Fibroblast of skin of right biceps (primary cell): ENCODE results near the gene GNB3.
A peak's percentile ranks its signal among the peaks of the same experiment; 100 is the strongest.

Experiments
- DNase-seq: peaks from one replicate; pipeline ENCODE4 v3.0.0-alpha.2; 2013

Gene GNB3

GRCh38 chr12:6824085-6824775, 16.5 kb upstream of the GNB3 start:
- no peak for DNase-seq

DNA sequence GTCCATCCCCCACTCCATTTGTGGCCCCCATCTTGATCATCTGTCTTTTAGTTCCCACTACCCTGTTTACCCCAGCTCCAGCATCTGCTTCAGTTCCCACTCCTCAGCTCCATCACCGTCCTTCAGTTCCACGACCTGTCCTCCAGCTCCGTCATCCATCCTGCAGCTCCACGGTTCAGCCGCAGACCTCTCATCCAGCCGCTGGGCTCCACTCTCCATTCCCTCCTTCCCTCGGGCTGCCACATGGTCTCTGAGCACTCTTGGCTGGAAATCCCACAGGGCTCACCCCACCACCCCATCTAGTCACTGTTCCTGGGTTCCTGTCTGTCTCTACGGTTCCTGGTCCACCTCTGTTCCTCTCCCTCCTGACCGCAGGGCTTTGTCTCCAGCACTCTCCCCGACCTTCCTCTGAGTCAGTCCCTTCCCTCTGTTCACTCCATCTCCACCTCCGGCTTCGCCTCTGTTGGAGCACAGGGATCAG, 15.8 kb upstream of the GNB3 start:
- peak; percentile 49 for DNase-seq

GRCh38 chr12:6825398-6826124, 15.2 kb upstream of the GNB3 start:
- DNase-seq, result peak; percentile 80

DNA sequence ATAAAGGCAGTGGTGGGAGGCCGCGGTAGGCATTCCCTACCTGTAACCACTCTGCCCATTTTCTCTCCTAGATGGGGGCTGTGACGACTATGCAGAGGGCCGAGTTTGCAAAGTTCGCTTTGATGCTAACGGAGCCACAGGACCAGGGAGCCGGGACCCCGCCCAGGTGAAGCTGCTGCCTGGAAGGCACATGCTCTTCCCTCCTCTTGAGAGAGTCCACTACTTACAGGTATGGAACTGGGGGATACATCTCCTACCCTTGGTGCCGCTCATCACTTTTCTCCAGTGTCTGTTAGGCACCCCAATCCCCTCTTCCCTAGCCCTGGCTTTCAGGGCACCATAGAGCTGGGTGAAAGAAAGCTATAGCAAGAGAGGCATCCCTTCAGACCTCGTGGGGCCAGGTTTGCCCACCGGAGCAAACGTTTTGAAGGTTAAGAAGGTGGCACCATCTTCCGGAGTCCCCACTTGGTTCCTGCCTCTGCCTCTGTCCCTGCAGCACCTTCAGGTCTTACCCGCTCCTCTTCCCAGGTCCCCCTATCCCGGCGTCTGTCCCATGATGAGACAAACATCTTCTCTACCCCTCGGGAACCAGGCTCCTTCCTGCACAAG, 14.5 kb upstream of the GNB3 start:
- no peak for DNase-seq

DNA sequence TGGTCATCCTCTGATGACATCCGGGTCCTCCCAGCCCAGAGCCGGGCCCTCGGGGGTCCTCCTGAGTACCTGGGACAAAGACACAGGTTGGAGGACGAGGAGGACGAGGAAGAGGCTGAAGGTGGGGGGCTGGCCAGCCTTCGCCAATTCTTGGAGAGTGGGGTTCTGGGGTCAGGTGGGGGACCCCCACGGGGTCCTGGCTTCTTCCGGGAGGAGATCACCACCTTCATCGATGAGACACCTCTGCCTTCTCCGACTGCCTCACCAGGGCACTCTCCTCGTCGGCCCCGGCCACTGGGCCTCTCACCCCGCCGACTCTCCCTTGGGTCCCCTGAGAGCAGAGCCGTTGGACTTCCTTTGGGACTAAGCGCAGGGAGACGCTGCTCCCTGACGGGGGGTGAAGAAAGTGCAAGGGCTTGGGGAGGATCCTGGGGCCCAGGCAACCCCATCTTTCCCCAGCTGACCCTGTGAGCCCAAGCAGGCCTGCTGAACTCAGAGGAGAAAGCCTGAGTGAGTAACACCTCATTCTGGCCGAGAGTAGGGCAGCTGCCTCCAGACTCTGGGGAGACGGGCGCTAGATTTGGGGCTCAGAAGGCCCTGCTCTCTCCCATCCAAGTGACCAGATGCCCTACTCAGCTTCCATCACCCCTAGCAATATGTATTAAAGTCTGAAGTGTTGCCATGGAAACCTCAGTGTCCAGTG, 13.8 kb upstream of the GNB3 start:
- no peak for DNase-seq

- DNase-seq, result peak; percentile 89
Observed at GRCh38 chr12:6827437-6827911, 13.3 kb upstream of the GNB3 start.

GRCh38 chr12:6827982-6828780, 12.5 kb upstream of the GNB3 start, which contains the start of gene P3H3:
P3H3 (plus strand) TSS chr12:6828407; CDS start chr12:6828441, 34 bp downstream.
- peak; percentile 71 for DNase-seq

DNA sequence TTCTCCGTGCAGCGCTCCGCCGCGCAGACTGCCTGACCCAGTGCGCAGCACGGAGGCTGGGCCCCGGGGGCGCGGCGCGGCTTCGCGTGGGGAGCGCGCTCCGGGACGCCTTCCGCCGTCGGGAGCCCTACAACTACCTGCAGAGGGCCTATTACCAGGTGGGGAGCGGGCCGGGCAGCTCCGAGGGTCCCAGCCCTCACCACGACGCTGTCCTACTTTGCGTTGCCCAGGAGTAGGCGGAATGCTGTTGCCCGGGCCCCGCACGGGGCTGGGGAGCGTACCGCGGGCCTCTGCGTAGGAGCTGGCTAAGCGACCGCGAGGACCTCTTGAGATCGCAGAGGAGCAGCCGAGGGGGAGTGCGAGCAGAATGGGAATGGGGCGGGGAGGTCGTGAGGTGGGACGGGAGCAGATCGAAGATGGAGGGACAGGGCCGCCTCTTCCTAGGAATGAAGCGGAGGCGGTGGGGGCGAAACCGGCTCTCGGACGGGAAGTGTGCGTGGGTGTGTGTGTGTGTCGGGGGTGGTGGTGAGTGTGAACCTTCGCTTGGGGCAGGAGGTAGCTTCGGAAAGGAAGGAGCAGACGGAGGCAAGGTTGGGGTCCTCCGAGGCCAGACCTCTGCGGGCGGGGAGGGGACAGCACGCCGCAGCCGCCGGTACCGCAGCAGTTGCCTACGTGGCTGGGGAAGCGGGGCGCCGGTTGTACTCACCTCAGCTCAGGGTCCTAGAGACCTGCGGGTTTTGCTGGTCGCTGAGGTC, 11.8 kb upstream of the GNB3 start:
- DNase-seq, result peak; percentile 63

- DNase-seq, result peak; percentile 57
Observed at GRCh38 chr12:6829536-6830220, 11.0 kb upstream of the GNB3 start.

GRCh38 chr12:6830286-6830890, 10.3 kb upstream of the GNB3 start:
- DNase-seq, result no peak

DNA sequence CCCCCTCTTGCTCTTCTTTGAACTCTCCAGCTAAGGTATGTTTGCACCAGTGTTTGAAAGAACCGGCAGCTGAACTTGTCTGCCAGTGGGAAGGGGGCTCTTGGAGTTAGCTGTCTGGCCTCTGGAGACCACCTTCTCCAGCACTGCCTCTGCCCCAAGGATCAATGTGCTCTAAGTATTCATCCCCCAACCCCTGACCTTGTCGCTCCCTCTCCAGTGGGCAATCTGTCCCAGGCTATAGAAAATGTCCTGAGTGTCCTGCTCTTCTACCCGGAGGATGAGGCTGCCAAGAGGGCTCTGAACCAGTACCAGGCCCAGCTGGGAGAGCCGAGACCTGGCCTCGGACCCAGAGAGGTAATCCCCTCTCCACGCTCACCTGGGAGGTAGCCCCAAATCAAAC, 9.7 kb upstream of the GNB3 start:
- no peak for DNase-seq

GRCh38 chr12:6831450-6831995, 9.2 kb upstream of the GNB3 start:
- no peak for DNase-seq

GRCh38 chr12:6832125-6832524, 8.6 kb upstream of the GNB3 start:
- no peak for DNase-seq

DNA sequence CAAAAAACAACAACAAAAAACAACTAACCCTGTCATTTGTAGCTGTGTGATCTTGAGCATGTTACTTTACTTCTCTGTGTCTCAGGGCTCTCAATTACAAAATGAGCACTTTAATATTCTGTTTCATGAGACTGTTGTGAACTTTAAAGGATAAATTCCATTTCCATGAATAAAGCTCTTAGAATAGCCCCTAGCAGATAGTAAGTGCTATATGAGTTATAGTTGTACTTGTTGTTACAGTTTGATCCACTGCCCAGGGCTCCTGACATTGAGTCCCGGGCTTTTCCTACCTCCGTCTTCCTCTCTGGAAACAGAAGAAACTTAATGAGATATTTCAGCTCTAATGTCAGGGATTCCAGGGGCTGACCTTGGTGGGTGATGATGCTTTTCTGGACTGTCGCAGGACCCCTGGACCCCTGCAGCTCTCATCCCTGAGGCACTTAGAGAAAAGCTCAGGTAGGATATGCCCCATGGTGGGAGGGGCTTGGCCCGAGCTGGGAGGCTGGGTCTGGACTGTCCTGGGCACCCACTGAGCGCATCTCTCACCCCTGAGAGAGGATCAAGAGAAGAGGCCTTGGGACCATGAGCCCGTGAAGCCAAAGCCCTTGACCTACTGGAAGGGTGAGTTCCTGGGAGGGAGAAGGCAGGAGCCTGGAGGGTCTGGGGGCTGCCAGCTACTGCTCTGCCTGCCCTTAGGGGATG, 7.4 kb upstream of the GNB3 start:
- DNase-seq, result no peak

- DNase-seq, result no peak
Observed at GRCh38 chr12:6834254-6834653, 6.5 kb upstream of the GNB3 start.

- peak; percentile 23 for DNase-seq
Observed at GRCh38 chr12:6834873-6835272, 5.9 kb upstream of the GNB3 start.

GRCh38 chr12:6836851-6837250, 3.9 kb upstream of the GNB3 start:
- no peak for DNase-seq

- DNase-seq, result no peak
Observed at GRCh38 chr12:6837370-6838060, 3.2 kb upstream of the GNB3 start.

- no peak for DNase-seq
Observed at GRCh38 chr12:6838854-6839253, 1.9 kb upstream of the GNB3 start.
